Fibroblast of peridontal ligament (primary cell): ENCODE measurements around the gene RGS10.

Experiments used
- DNase-seq: peaks from one replicate; pipeline ENCODE4 v3.0.0-alpha.2; 2010; ENCODE audit errors: extremely low read depth

The RGS10 gene

GRCh38 chr10:119518176-119518575 is 24.3 kb downstream of the RGS10 start:
- no peak for DNase-seq

GRCh38 chr10:119517235-119518141 is 25.0 kb downstream of the RGS10 start:
- DNase-seq = no peak

- no peak for DNase-seq
Observed at GRCh38 chr10:119516381-119517234, 25.9 kb downstream of the RGS10 start.

GRCh38 chr10:119515511-119516045 is 26.9 kb downstream of the RGS10 start:
- no peak for DNase-seq

GRCh38 chr10:119514819-119515218 is 27.7 kb downstream of the RGS10 start:
- no peak for DNase-seq

- DNase-seq = no peak
Observed at GRCh38 chr10:119511828-119512515, 30.5 kb downstream of the RGS10 start.

GRCh38 chr10:119509909-119510451 is 32.5 kb downstream of the RGS10 start:
- DNase-seq = no peak

- no peak for DNase-seq
Observed at GRCh38 chr10:119507115-119507514, 35.4 kb downstream of the RGS10 start.

GRCh38 chr10:119505588-119506315 is 36.8 kb downstream of the RGS10 start:
- no peak for DNase-seq

- peak; percentile 64 for DNase-seq
Observed at GRCh38 chr10:119505131-119505551, 37.4 kb downstream of the RGS10 start.

- no peak for DNase-seq
Observed at GRCh38 chr10:119504651-119505050, 37.9 kb downstream of the RGS10 start.

- DNase-seq = no peak
Observed at GRCh38 chr10:119503821-119504220, 38.7 kb downstream of the RGS10 start.

GRCh38 chr10:119502618-119503155 is 39.8 kb downstream of the RGS10 start:
- DNase-seq = no peak

- DNase-seq = no peak
Observed at GRCh38 chr10:119502209-119502608, 40.3 kb downstream of the RGS10 start.

- DNase-seq = no peak
Observed at GRCh38 chr10:119501690-119502089, 40.8 kb downstream of the RGS10 start.

GRCh38 chr10:119500821-119501220 is 41.7 kb downstream of the RGS10 start:
- no peak for DNase-seq

GRCh38 chr10:119500123-119500795 is 42.3 kb downstream of the RGS10 start:
- no peak for DNase-seq

- no peak for DNase-seq
Observed at GRCh38 chr10:119499677-119500002, 42.9 kb downstream of the RGS10 start.

GRCh38 chr10:119498889-119499676 is 43.4 kb downstream of the RGS10 start:
- DNase-seq = peak; percentile 15
